Measurements from ENCODE around the gene JAK1.

- TF ChIP-seq POLR2AphosphoS2 (conservative IDR thresholded peaks at IDR 0.05; ENCODE audit: low read length), result no peak
- no peak for TF ChIP-seq CTCF (IDR thresholded peaks at IDR 0.05)
- TF ChIP-seq RCOR1 (IDR thresholded peaks at IDR 0.05; ENCODE audit: low read depth, low read length), result no peak
- TF ChIP-seq POLR2A (IDR thresholded peaks at IDR 0.05; ENCODE audit: low read length), result no peak
- no peak for TF ChIP-seq EHMT2 (IDR thresholded peaks at IDR 0.05; ENCODE audit: low read depth)
- TF ChIP-seq TP53 (CRISPR knock-in tag; IDR thresholded peaks at IDR 0.05), result no peak
- no peak for TF ChIP-seq CBX8 (IDR thresholded peaks at IDR 0.05)
- no peak for TF ChIP-seq REST (IDR thresholded peaks at IDR 0.05)
Observed at GRCh38 chr1:64867266-64867665, 99.1 kb downstream of the JAK1 start.
